Measurements from ENCODE around the gene ARPC4. TPM values are rescaled to one million over a fixed set of nuclear protein-coding genes. Genes with fewer than 3 reads are reported as not detected.

Gene ARPC4
- total RNA-seq (203 TPM), polyA plus RNA-seq (100 to 1,000 TPM; 294 to 384 (median 336) TPM)

DNA sequence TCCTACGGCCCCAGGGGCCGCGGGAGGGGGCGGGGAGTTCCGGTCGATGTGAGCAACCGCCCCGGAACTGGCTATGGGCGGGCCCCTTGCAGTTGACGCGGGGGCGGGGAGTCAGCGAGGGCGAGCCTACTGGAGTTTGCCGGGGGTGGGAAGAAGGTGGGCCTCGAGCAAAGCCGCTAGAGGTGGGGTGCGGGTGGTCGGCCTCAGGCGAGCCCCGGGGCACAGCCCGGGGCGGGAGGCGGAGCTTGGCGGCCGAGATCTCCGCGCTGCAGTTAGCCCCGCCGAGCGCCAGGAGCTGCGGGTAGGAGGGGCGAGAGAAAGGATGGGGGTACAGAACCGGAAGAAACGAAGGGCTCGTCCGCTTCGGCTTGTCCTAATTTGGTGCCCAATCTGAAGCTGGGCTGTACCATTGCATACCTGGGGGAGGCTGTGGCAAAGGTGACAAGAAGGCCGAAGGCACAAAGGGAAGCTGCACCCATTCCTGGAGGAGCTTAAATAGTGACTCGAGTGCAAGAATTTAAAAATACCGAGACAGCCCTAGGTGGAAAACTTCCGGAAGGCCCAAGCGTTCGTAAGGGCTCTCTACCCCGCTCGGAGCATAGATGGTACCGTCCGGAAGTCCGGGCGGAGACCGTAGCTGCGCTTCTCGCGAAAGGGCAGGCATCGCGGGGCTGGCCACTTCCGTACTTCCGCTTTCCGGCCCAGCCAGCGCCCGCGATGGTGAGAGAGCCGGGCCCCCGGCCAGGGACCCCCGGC, at the start of gene ARPC4, which contains the start of gene TADA3:
TSS of gene ARPC4 (plus strand) at position 678 of the 756 bp plus-strand sequence. CDS start at position 718, 40 bp downstream.
TSS of gene TADA3 (minus strand) at position 69 of the 756 bp plus-strand sequence. CDS start 1,007 bp downstream, outside the sequence.
- H3K36me3 ChIP-seq (ENCODE audit: control insufficient read depth, insufficient read depth, low read length): peaks cover 38% of the 10 kb centered on the region
- H3K9me3 ChIP-seq (ENCODE audit: control insufficient read depth in 2 of 2, low read length in 2 of 2): no peaks in the 10 kb centered on the region
- H3K27me3 ChIP-seq (ENCODE audit: control insufficient read depth, insufficient read depth, low read length): no peaks in the 10 kb centered on the region
- H3K4me3 ChIP-seq (ENCODE audit: low read depth, low read length): peak within 1 kb of the TSS; percentile 95
- peak within 1 kb of the TSS; percentile 96 for H3K27ac ChIP-seq (ENCODE audit: insufficient read depth, low read length, poor library complexity, severe bottlenecking)
- H3K4me1 ChIP-seq (ENCODE audit: control insufficient read depth, insufficient read depth, low read length, poor library complexity, severe bottlenecking): peaks cover 47% of the 10 kb centered on the region
- H3K4me3 Mint-ChIP-seq: peak within 1 kb of the TSS; percentile 92 to 99 (median 96)
- peak; percentile 86 to 88 for ATAC-seq (ENCODE audit: low read depth in 2 of 2)
- peak; percentile 85 to 97 (median 97) for DNase-seq
- H3K27ac Mint-ChIP-seq: peak within 1 kb of the TSS; percentile 98 to 100 (median 99)
- peaks cover 29 to 72% (median 51%) of the 10 kb centered on the region in 4 donors for H3K4me1 Mint-ChIP-seq
- no peaks in the 10 kb centered on the region for H3K27me3 Mint-ChIP-seq
- H3K36me3 Mint-ChIP-seq: peaks cover 30% of the 10 kb centered on the region
- no peaks in the 10 kb centered on the region for H3K9me3 Mint-ChIP-seq

DNA sequence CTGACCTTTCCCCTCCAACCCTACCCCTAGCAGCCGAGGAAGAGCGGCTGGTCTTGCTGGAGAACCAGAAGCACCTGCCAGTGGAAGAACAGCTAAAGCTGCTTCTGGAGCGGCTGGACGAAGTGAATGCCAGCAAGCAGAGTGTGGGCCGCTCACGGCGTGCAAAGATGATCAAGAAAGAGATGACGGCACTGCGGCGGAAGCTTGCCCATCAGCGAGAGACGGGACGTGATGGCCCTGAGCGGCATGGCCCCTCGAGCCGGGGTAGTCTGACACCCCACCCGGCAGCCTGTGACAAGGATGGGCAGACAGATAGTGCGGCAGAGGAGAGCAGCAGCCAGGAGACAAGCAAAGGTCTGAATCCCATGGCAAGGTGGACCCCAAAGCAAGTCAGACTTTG, 49.3 kb upstream of the ARPC4 start:
- H3K27me3 ChIP-seq (ENCODE audit: control insufficient read depth, insufficient read depth, low read length): no peaks in the 10 kb centered on the region
- Mint-ChIP-seq H3K4me1 (peaks cover 0 to 8% (median 2%) of the 10 kb centered on the region in 4 donors), H3K4me3 (no peak overlapping the region), H3K36me3 (peaks cover 52% of the 10 kb centered on the region), H3K27me3 (no peaks in the 10 kb centered on the region), H3K9me3 (no peaks in the 10 kb centered on the region), H3K27ac (no peak overlapping the region)
- H3K36me3 ChIP-seq (ENCODE audit: control insufficient read depth, insufficient read depth, low read length): peaks cover 89% of the 10 kb centered on the region
- H3K27ac ChIP-seq (ENCODE audit: insufficient read depth, low read length, poor library complexity, severe bottlenecking): no peak overlapping the region
- DNase-seq: no peak
- no peak for ATAC-seq (ENCODE audit: low read depth in 2 of 2)
- no peak overlapping the region for H3K4me3 ChIP-seq (ENCODE audit: low read depth, low read length)
- H3K4me1 ChIP-seq (ENCODE audit: control insufficient read depth, insufficient read depth, low read length, poor library complexity, severe bottlenecking): no peaks in the 10 kb centered on the region
- no peaks in the 10 kb centered on the region for H3K9me3 ChIP-seq (ENCODE audit: control insufficient read depth in 2 of 2, low read length in 2 of 2)

DNA sequence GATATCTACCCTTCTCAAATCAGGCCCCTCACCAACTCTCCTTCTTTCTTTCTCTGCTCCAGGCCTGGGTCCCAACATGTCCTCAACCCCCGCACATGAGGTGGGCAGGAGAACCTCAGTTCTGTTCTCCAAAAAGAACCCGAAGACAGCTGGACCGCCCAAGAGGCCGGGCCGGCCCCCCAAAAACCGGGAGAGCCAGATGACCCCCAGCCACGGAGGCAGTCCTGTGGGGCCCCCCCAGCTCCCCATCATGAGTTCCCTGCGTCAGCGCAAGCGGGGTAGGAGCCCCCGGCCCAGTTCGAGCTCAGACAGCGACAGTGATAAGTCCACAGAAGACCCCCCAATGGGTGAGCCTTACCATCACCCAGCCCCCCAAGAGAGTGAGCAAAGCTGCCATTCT, 48.7 kb upstream of the ARPC4 start:
- H3K4me1 ChIP-seq (ENCODE audit: control insufficient read depth, insufficient read depth, low read length, poor library complexity, severe bottlenecking): peaks cover 2% of the 10 kb centered on the region
- H3K4me3 ChIP-seq (ENCODE audit: low read depth, low read length): no peak overlapping the region
- no peak overlapping the region for H3K4me3 Mint-ChIP-seq
- peaks cover 0 to 10% (median 3%) of the 10 kb centered on the region in 4 donors for H3K4me1 Mint-ChIP-seq
- no peaks in the 10 kb centered on the region for H3K9me3 ChIP-seq (ENCODE audit: control insufficient read depth in 2 of 2, low read length in 2 of 2)
- H3K27me3 Mint-ChIP-seq: no peaks in the 10 kb centered on the region
- no peak overlapping the region for H3K27ac Mint-ChIP-seq
- ATAC-seq (ENCODE audit: low read depth in 2 of 2) (no peak), DNase-seq (no peak)
- no peaks in the 10 kb centered on the region for H3K27me3 ChIP-seq (ENCODE audit: control insufficient read depth, insufficient read depth, low read length)
- peaks cover 46% of the 10 kb centered on the region for H3K36me3 Mint-ChIP-seq
- no peaks in the 10 kb centered on the region for H3K9me3 Mint-ChIP-seq
- no peak overlapping the region for H3K27ac ChIP-seq (ENCODE audit: insufficient read depth, low read length, poor library complexity, severe bottlenecking)
- peaks cover 83% of the 10 kb centered on the region for H3K36me3 ChIP-seq (ENCODE audit: control insufficient read depth, insufficient read depth, low read length)

DNA sequence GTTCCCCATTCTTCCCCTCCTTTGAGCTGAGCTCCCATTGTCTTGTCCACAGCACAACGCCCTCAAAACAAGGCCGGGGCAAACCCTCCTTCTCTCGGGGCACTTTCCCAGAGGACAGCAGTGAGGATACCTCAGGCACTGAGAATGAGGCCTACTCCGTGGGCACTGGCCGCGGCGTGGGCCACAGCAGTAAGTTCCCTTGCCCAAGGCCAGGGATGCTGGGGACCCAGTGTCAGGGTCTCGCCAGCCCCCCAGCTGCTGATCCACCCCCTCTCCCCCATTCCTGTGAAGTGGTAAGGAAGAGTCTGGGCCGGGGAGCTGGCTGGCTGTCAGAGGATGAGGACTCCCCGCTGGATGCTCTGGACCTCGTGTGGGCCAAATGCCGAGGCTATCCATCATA, 47.4 kb upstream of the ARPC4 start:
- ATAC-seq (ENCODE audit: low read depth in 2 of 2): no peak
- Histone ChIP-seq H3K9me3 (ENCODE audit: control insufficient read depth in 2 of 2, low read length in 2 of 2) (no peaks in the 10 kb centered on the region), H3K27me3 (ENCODE audit: control insufficient read depth, insufficient read depth, low read length) (no peaks in the 10 kb centered on the region), H3K4me1 (ENCODE audit: control insufficient read depth, insufficient read depth, low read length, poor library complexity, severe bottlenecking) (peaks cover 10% of the 10 kb centered on the region), H3K36me3 (ENCODE audit: control insufficient read depth, insufficient read depth, low read length) (peaks cover 69% of the 10 kb centered on the region), H3K4me3 (ENCODE audit: low read depth, low read length) (no peak overlapping the region), H3K27ac (ENCODE audit: insufficient read depth, low read length, poor library complexity, severe bottlenecking) (no peak overlapping the region)
- Mint-ChIP-seq H3K9me3 (no peaks in the 10 kb centered on the region), H3K36me3 (peaks cover 40% of the 10 kb centered on the region), H3K4me3 (no peak overlapping the region), H3K27ac (no peak overlapping the region), H3K27me3 (no peaks in the 10 kb centered on the region), H3K4me1 (peaks cover 3 to 17% (median 10%) of the 10 kb centered on the region in 4 donors)
- no peak for DNase-seq

DNA sequence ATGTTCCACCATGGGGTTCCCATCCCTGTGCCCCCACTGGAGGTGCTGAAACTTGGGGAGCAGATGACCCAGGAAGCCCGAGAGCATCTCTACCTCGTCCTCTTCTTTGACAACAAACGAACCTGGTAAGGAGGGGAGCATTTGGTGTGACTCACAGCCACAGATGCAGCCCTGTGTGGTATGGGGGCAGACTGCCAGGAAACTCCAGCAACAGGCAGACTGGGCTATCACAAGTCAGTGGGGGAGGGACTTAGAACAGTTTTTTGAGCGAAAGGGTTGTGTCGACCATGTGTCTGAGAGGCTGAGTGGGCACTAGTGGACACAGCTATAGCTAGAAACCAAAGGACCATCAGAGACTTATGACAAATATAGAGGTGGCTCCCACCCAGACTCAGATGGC, 46.6 kb upstream of the ARPC4 start:
- peak overlapping the region in 2 of 4 donors; percentile 4 to 39 for H3K4me3 Mint-ChIP-seq
- H3K4me1 Mint-ChIP-seq: peaks cover 7 to 25% (median 16%) of the 10 kb centered on the region in 4 donors
- Histone ChIP-seq H3K27ac (ENCODE audit: insufficient read depth, low read length, poor library complexity, severe bottlenecking) (no peak overlapping the region), H3K4me1 (ENCODE audit: control insufficient read depth, insufficient read depth, low read length, poor library complexity, severe bottlenecking) (peaks cover 19% of the 10 kb centered on the region), H3K4me3 (ENCODE audit: low read depth, low read length) (no peak overlapping the region), H3K9me3 (ENCODE audit: control insufficient read depth in 2 of 2, low read length in 2 of 2) (no peaks in the 10 kb centered on the region), H3K36me3 (ENCODE audit: control insufficient read depth, insufficient read depth, low read length) (peaks cover 62% of the 10 kb centered on the region), H3K27me3 (ENCODE audit: control insufficient read depth, insufficient read depth, low read length) (no peaks in the 10 kb centered on the region)
- peaks cover 38% of the 10 kb centered on the region for H3K36me3 Mint-ChIP-seq
- H3K9me3 Mint-ChIP-seq: no peaks in the 10 kb centered on the region
- ATAC-seq (ENCODE audit: low read depth in 2 of 2) (no peak), DNase-seq (no peak)
- peak overlapping the region in 1 of 3 donors; percentile 32 for H3K27ac Mint-ChIP-seq
- no peaks in the 10 kb centered on the region for H3K27me3 Mint-ChIP-seq

DNA sequence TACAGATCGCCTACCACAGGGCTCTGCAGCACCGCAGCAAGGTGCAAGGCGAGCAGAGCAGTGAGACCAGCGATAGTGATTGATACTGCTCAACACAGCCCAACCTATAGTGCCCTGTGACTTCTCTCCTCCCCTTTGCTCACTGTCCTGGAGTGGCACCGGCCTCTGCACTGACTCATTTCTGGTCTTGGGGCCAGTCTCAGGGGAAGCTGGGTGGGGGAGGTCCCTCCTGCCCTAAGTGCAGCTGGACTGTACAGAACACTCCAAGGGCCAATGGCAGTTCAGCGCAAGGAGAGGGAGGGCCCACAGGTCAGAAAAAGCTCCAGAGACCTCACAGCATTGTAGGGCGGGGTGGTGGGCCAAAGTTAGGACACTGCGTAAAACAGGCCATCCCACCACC, 45.6 kb upstream of the ARPC4 start:
- H3K27ac Mint-ChIP-seq: no peak overlapping the region
- Histone ChIP-seq H3K27ac (ENCODE audit: insufficient read depth, low read length, poor library complexity, severe bottlenecking) (no peak overlapping the region), H3K9me3 (ENCODE audit: control insufficient read depth in 2 of 2, low read length in 2 of 2) (no peaks in the 10 kb centered on the region), H3K4me3 (ENCODE audit: low read depth, low read length) (no peak overlapping the region), H3K36me3 (ENCODE audit: control insufficient read depth, insufficient read depth, low read length) (peaks cover 62% of the 10 kb centered on the region), H3K4me1 (ENCODE audit: control insufficient read depth, insufficient read depth, low read length, poor library complexity, severe bottlenecking) (peaks cover 27% of the 10 kb centered on the region), H3K27me3 (ENCODE audit: control insufficient read depth, insufficient read depth, low read length) (no peaks in the 10 kb centered on the region)
- peaks cover 41% of the 10 kb centered on the region for H3K36me3 Mint-ChIP-seq
- ATAC-seq (ENCODE audit: low read depth in 2 of 2): no peak
- no peak for DNase-seq
- no peaks in the 10 kb centered on the region for H3K9me3 Mint-ChIP-seq
- peak overlapping the region in 2 of 4 donors; percentile 43 to 88 for H3K4me3 Mint-ChIP-seq
- H3K27me3 Mint-ChIP-seq: no peaks in the 10 kb centered on the region
- peaks cover 7 to 35% (median 25%) of the 10 kb centered on the region in 4 donors for H3K4me1 Mint-ChIP-seq

DNA sequence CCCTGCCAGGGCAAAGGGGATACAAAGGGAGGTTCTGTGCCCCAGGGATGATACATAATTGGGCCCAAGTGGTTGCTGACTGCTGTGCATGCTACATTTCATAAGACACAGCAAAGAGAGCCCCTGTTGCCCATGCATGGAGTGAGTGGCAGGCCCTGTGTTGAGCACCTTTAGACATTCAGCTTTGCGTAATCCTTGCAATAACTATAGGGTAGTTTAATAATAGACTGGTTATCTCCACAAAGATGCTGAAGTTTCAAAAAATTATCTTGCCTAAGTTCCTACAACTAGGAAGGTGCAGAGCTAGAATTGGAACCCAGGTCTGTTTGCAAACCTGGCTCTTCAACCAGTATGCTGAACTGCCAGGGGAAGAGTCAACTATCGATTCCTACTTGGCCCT, 44.9 kb upstream of the ARPC4 start:
- ATAC-seq (ENCODE audit: low read depth in 2 of 2) (no peak), DNase-seq (no peak)
- H3K27me3 Mint-ChIP-seq: no peaks in the 10 kb centered on the region
- peak overlapping the region; percentile 29 to 99 (median 66) for H3K4me3 Mint-ChIP-seq
- H3K4me1 ChIP-seq (ENCODE audit: control insufficient read depth, insufficient read depth, low read length, poor library complexity, severe bottlenecking): peaks cover 27% of the 10 kb centered on the region
- no peak overlapping the region for H3K27ac ChIP-seq (ENCODE audit: insufficient read depth, low read length, poor library complexity, severe bottlenecking)
- no peaks in the 10 kb centered on the region for H3K9me3 ChIP-seq (ENCODE audit: control insufficient read depth in 2 of 2, low read length in 2 of 2)
- H3K27ac Mint-ChIP-seq: no peak overlapping the region
- no peak overlapping the region for H3K4me3 ChIP-seq (ENCODE audit: low read depth, low read length)
- H3K4me1 Mint-ChIP-seq: peaks cover 7 to 38% (median 26%) of the 10 kb centered on the region in 4 donors
- peaks cover 57% of the 10 kb centered on the region for H3K36me3 ChIP-seq (ENCODE audit: control insufficient read depth, insufficient read depth, low read length)
- H3K36me3 Mint-ChIP-seq: peaks cover 41% of the 10 kb centered on the region
- H3K9me3 Mint-ChIP-seq: no peaks in the 10 kb centered on the region
- no peaks in the 10 kb centered on the region for H3K27me3 ChIP-seq (ENCODE audit: control insufficient read depth, insufficient read depth, low read length)

DNA sequence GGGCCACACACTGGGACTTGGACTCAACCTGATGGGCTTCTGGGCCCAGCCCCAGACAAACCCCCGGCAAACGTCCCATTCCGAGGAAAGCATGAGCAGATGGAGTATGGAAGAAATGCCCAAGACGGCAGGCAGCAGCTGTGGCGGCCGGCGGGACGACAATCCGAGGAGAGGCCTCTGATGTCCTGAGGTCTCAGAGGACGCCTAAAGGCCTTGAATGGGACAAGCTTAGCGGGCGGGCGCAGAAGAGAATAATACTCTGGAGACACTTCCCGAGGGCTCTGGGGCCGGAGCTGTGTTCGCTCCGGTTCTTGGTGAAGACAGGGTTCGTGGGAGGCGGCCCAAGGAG, 43.6 kb upstream of the ARPC4 start:
- peak overlapping the region; percentile 91 for H3K4me3 ChIP-seq (ENCODE audit: low read depth, low read length)
- peaks cover 27% of the 10 kb centered on the region for H3K4me1 ChIP-seq (ENCODE audit: control insufficient read depth, insufficient read depth, low read length, poor library complexity, severe bottlenecking)
- H3K4me1 Mint-ChIP-seq: peaks cover 7 to 45% (median 28%) of the 10 kb centered on the region in 4 donors
- no peaks in the 10 kb centered on the region for H3K27me3 Mint-ChIP-seq
- peaks cover 32% of the 10 kb centered on the region for H3K36me3 Mint-ChIP-seq
- peak overlapping the region; percentile 94 to 99 (median 98) for H3K27ac Mint-ChIP-seq
- no peaks in the 10 kb centered on the region for H3K9me3 Mint-ChIP-seq
- H3K27me3 ChIP-seq (ENCODE audit: control insufficient read depth, insufficient read depth, low read length): no peaks in the 10 kb centered on the region
- no peaks in the 10 kb centered on the region for H3K9me3 ChIP-seq (ENCODE audit: control insufficient read depth in 2 of 2, low read length in 2 of 2)
- no peak for DNase-seq
- H3K27ac ChIP-seq (ENCODE audit: insufficient read depth, low read length, poor library complexity, severe bottlenecking): peak overlapping the region; percentile 76
- peaks cover 49% of the 10 kb centered on the region for H3K36me3 ChIP-seq (ENCODE audit: control insufficient read depth, insufficient read depth, low read length)
- peak overlapping the region; percentile 88 to 99 (median 96) for H3K4me3 Mint-ChIP-seq
- ATAC-seq (ENCODE audit: low read depth in 2 of 2): no peak
